ENCODE results near the gene MRPS23.

MRPS23 gene

DNA sequence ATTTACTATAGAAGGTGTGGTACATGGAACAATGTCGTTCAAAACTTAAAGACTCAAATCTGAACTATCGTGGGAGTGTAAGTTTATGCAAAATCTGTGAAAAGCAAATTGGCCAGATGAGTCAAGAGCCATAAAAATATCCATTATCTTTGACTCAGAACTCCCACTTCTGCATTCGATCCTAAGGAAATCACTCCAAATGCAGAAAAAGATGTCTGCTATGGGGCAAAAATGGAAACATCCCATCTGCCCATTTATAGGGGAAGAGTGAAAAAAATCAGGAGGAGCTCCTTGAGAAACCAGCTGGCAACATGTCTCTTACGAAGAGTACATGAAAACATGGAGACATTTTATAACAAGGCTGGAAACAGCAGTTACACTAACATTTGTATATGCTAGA lies 61.1 kb downstream of the MRPS23 start:
- no peak for DNase-seq (ENCODE audit: low read depth)
- TF ChIP-seq, protein P1, sequence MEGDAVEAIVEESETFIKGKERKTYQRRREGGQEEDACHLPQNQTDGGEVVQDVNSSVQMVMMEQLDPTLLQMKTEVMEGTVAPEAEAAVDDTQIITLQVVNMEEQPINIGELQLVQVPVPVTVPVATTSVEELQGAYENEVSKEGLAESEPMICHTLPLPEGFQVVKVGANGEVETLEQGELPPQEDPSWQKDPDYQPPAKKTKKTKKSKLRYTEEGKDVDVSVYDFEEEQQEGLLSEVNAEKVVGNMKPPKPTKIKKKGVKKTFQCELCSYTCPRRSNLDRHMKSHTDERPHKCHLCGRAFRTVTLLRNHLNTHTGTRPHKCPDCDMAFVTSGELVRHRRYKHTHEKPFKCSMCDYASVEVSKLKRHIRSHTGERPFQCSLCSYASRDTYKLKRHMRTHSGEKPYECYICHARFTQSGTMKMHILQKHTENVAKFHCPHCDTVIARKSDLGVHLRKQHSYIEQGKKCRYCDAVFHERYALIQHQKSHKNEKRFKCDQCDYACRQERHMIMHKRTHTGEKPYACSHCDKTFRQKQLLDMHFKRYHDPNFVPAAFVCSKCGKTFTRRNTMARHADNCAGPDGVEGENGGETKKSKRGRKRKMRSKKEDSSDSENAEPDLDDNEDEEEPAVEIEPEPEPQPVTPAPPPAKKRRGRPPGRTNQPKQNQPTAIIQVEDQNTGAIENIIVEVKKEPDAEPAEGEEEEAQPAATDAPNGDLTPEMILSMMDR (IDR thresholded peaks at IDR 0.05; ENCODE audit: control insufficient read depth, extremely low read depth, insufficient read depth), result no peak
- H3K4me3 ChIP-seq (ENCODE audit: low read depth, low read length), result no peak overlapping the region

DNA sequence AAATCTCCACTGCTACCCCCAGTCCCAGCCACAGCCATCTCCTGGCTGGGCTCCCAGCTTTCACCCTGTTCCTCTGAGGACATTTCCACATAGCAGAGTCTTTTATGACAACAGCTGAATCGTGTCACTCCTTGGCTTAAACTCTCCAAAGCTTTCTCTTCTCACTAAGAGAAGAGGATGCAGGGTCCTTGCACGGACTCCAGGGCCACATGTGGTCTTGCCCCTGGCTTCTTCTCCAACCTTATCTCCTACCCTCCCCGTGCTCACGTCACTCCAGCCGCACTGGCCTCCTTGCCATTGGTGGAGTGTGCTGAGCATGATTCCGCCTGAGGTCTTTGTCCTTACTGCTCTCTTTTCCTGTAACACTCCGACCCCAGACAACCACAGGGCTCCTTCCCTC lies 64.8 kb downstream of the MRPS23 start:
- H3K4me3 ChIP-seq (ENCODE audit: low read depth, low read length), result no peak overlapping the region
- DNase-seq (ENCODE audit: low read depth), result no peak
- TF ChIP-seq, protein P1 (IDR thresholded peaks at IDR 0.05; ENCODE audit: control insufficient read depth, extremely low read depth, insufficient read depth), result no peak

All from LNCaP clone FGC (cell line).